HPDE6-E6E7 (cell line): ENCODE measurements around the gene GJB3.
"Not testable (repeated sequence)": the region's sequence is repeated elsewhere in the genome, so short reads cannot be mapped to it uniquely, and the experiment has no call there.

Source experiments
- DNase-seq: peaks from one replicate; pipeline ENCODE4 v3.0.0; 2011; ENCODE audit warnings: missing footprints; ENCODE audit errors: extremely low spot score

The GJB3 gene

DNA sequence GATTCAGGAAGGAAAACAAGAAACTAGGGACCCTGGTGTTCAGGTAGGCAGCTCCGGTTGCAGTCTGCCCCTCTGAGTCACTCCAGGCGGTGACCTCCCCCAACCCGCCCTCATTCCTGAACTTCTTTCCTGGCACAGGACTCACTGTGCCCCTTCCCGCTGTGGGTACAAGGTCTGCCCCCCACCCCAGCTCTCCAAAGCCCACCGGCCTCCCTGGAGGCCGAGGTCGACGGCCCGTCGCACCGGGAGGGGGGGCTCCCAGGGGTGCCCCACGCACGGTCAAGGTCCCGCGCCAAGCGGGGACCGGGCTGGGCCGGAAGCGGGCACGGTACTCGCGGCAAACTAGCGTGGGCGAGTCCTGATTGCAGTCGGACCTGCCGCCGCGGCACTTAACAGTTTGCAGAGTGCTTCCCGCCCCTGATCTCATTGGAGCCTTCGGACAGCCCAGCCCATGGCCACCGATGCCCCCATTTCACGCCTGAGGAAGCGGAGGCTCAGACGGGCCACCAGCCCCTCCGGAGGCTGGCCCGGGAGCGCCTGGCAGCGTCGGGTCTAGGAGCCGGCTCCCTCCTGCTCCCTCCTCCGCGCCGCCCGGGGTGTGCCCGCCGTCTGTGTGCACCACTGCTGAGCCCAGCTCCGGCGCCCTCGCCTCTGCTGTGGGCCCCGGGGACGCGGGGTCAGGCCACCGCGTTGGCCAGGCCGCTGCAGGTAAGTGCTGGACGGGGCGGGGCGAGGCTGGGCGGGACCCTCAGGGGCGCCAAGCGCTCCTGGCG, at the start of gene GJB3:
Gene GJB3, plus strand, starts transcription at position 144 of the 773 bp plus-strand sequence. CDS start 3,549 bp downstream, outside the sequence.
- no peak for DNase-seq

DNA sequence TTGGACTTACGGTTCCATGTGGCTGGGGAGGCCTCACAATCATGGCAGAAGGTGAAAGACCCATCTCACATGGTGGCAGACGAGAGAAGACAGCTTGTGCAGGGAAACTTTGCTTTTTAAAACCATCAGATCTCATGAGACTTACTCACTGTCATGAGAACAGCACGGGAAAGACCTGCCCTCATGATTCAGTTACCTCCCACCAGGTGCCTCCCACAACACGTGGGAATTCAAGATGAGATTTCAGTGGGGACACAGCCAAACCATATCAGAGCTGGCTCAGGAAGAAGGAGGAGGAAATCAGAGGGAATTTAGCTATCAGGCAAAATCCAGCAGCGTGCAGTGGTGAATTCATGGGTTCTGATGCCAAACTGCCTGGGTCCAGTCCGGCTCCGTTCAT, 48.2 kb upstream of the GJB3 start:
- DNase-seq = not testable (repeated sequence)

DNA sequence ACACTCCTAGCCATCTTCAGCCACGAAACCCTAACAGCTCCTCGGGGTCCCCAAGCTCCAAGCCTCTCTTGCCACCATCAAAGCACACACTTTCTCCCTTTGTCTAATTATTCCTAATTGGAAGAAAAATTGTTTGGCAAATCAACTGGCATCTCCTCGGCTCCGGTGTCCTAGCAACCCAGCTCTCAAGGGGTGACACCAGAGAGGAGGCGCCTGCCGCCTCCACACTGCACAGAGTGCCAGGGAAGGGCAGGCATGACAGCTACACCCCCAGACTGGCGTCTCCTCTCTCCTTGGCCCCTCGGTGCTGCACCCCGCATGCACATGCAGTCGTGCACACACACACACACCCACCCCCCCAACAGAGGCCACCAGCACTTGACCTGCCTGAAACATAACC, 44.3 kb upstream of the GJB3 start:
- no peak for DNase-seq

DNA sequence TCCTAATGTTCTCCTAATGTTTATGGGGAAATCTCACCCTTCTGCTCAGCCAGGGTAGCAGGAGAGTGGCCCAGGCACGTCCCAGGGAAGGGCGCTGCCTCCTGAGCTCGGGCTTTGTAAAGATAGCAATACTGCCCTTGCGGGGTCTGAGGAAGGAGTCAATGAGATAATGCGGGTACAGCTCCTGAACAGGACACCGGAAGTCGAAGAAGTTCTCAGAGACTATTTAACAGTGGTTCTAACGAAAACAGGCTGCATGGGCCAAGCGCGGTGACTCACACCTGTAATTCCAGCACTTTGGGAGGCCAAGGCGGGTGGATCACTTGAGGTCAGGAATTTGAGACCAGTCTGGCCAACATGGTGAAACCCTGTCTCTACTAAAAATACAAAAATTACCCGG, 43.8 kb upstream of the GJB3 start:
- DNase-seq = not testable (repeated sequence)

DNA sequence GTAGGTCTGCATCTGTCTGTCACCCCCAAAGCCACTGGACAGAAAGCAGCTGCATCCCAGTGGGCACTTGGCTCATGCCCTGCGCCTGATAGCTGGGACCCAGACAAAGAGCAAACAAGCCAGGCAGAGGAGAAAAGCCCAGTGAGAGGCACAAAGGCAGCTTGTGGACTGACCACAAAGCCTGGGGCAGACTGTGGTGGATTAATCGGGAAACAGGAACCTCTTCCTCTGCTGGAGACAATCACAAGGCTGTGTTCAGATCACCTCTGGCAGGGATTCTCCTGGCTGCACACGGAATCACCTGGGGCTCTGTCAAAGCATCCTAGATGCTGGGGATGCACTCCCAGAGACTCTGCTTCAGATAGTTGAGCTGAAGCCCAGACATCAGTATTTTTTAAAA, 41.4 kb upstream of the GJB3 start:
- DNase-seq = no peak

DNA sequence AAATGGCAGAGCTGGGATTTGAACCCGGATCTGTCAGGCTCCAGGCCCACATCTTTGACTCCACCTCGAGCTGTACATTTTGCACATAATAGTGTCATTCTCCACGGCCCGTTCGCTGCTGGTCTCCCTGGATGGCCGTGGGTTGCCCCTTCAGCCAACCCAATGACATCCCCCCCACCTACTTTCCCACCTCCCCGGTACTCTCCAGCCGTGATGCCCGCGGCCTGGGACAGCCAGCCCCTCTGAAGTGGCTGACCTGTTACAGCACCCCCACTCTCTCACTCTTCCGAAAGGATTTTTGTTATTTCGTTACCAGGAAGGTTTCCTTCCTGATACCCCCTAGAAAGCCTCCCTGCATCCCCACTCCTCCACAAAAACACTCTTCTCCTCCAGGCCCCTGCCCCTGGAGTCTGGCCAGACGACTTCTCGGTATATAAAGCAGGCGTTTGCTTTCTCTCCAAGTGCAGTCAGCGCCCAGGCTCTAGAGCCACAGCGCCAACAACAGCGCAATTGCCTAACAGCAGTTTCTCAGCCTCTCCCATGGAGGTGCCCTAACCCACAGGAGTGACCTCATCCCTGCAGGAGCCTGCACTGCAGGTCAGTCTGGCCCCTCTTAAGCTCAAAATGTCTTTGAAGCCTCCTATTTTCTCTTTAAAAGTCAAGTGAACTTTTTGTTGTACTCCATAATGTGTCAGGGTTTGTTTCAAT, 40.7 kb upstream of the GJB3 start:
- no peak for DNase-seq

DNA sequence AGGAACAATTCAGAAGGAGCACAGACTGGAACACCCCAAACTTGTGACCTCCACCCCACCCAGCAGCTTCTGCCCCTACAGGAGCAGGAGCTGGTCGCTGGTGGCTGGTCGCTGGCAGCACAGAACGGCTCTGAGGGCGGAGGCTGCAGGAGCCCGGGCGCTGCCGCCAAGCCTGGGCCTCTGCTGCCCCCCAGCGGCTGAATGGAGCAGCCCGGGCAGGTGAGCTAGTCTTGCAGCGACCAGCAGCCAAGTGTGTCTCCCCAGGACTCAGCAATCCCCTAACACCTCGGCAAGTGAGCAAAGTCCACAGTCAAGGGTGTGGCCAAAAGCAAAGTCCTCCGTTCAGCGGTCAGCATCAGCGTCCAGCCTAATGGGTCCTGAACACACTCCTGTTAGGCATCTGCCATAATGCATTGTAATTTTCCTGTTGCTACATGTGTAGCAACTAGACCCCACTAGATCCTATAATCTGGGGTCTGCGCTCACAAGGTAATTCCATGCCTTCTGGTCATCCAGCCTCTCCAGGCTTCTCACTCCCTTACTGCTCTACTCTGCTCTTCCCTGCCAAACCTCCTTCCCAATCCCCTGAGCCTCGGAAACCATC, 38.2 kb upstream of the GJB3 start:
- peak; percentile 88 for DNase-seq

DNA sequence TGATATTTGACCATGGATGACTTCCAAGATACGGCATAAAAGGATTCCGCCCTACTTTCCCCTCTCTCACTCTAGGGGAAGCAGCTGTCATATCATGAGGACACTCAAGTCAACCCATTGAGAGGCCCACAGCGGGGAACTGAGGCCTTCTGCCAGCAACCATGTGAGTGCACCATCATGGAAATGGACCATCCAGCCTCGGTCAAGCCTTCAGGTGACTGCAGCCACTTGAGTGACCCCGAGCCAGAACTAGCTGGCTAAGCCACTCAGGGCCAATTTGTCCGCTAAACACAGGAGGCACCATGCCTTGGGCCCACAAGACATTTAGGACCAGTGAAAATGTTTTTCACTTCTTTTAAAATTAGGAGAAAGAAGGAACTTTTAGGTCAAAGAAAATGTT, 37.2 kb upstream of the GJB3 start:
- DNase-seq = no peak

DNA sequence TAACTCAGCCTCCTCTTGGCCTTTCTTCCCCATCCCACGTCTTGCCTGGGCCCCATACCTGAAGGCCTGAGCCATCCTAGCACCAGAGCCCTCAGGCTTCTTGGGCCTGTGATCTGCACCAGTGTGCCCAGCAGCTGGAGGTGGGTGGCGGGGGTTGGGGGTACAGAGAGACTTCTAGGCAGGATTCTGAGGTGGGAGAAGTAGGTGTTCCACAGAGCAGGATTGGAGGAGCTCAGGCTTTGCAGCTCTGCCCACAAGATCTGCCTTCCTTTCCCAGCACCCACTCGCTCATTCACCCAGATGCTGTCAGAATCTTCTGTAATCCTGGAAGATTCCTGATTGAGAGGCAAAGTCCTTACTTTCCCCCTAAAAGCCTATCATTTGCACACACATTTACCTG, 36.2 kb upstream of the GJB3 start:
- DNase-seq = no peak

DNA sequence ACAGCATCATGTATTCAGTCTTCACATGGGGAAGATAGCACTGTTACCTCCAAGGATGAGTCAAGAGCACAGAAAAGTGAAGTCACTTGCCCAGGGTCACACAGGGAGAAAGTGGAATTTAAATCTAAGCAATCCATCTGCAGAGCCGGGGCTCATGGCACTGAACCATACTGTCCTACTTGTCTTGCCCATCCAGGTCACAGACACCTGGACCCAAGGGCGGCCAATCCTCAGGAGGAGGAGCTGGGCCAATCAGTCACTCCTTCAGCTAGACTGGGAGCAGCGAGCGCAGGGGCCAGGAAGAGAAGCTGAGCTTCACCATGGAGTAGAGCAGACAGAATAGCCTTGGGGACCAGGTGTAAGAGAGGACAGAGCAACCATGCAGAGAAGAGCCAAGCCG, 35.3 kb upstream of the GJB3 start:
- DNase-seq = no peak

DNA sequence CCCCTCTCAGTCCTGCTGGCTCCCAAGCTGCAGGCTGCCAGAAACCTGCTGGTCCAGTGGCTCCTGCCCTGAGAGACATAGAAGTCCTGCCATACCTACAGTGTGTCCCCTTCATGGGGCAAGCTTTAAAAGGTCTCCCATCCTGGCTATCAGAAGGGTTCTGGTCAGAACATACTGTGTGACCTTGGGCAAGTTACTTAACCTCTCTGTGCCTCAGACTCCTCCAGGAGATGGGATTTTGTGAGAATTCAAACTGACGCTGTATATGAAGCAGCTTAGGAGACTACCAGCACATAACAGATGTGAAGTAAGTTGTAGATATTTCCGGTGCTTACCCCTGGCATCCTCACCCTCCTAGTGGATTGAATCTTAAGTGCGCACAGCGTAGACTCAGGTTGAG, 34.9 kb upstream of the GJB3 start:
- no peak for DNase-seq

DNA sequence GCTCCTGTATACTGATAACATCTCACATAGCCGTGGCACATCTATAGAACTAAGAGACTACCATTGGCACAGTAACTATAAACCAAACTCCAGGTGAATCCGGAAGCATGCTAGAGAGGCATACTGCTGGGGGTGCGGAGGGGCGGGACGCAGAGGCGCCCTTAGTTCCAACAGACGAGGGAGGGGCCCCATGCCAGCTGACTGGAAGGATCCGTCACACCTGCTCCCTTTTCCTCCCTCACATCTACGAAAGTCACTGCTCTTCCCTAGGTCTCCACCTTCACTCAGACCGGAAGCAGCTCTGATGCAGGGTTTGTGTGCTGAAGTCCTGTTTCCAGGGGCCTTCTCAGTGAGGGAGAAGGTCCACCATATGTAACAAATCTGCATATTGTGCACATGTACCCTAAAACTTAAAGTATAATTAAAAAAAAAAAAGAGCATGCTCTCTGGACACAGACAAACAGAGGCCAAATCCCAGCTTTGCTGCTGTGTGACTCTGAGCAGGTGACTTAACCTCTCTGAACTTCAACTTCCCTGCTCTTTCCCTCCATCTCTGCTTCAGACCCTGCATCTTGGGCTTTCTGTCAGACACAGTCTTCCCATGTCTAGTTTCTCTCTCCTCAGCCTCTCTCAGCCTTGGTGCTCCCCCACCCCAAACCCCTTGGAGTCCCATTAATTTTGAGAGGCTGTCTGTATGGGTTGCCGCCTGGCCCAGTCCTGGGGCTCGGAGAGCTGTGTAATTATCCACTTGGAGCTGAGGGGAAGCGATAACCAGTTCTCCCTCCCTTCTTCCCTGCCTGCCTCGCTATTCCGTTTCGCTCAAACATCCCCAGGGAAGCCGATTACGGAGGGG, 34.0 kb upstream of the GJB3 start:
- DNase-seq = no peak

DNA sequence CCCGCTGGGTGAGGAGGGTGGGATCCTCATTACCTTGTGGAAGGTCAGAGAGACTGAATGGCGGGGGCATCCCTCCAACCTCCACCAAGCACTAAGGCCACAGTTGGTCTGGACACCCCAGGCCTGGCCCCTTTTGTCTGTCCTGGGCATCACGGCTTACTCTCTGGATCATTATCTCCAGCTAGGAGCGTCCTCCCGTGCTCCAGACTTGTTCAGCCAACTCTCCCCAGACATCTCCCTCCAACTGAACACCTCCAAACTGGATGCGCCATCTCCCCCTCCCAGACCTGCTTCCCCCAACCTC, 33.4 kb upstream of the GJB3 start:
- DNase-seq = no peak

DNA sequence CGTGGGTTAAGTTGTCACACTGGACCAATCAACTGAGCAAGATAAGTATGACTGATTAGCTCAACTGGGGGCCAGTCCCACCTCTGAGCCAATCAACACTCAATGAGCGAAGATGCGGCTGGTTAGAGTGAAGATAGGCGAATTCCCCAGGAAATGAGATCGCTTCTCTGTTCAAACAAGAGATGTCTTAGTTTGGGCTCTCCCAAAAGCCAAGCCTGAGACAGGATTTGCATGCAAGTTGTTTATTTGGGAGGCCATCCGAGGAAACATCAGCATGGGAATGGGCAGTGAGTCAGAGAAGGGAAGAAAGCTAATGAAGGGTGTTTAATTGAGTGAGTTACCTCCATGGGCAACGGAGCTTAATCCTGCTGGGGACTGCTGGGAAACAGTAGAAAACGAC, 31.0 kb upstream of the GJB3 start:
- no peak for DNase-seq

DNA sequence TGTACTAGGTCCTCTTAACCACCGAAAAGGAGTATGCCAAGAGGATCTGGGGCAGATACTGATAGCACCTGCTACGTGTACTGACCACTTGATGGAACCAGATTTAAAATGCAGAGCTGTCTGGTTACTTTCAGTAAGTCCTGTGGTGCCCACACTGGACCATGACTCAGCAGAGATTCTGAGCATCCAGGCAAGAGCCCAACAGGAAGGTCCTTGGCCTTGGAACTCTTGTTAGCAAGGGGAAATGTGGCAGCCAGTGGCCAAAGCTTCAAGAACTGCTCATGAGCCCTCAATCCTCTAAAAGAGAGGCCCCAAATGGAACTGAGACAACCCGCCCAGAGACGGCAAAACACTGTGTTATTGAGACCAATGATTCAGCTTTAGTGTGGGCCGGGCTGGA, 30.4 kb upstream of the GJB3 start:
- no peak for DNase-seq

DNA sequence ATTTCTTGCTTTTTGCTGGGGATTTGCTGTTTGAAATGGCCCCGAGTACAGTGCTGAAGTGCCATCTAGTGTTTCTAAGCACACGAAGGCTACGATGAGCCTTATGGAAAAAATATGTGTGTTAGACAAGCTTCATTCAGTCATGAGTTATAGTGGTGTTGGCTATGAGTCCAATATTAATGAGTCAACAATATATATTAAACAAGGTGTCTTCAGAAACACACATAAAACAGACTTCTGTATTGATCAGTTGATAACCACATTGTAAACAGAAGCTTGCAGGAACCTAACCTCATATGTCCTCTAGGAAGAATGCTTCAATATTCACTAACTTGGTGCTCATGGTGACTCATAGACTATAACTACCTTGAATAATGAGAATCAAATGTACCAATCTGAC, 27.9 kb upstream of the GJB3 start:
- DNase-seq = no peak

DNA sequence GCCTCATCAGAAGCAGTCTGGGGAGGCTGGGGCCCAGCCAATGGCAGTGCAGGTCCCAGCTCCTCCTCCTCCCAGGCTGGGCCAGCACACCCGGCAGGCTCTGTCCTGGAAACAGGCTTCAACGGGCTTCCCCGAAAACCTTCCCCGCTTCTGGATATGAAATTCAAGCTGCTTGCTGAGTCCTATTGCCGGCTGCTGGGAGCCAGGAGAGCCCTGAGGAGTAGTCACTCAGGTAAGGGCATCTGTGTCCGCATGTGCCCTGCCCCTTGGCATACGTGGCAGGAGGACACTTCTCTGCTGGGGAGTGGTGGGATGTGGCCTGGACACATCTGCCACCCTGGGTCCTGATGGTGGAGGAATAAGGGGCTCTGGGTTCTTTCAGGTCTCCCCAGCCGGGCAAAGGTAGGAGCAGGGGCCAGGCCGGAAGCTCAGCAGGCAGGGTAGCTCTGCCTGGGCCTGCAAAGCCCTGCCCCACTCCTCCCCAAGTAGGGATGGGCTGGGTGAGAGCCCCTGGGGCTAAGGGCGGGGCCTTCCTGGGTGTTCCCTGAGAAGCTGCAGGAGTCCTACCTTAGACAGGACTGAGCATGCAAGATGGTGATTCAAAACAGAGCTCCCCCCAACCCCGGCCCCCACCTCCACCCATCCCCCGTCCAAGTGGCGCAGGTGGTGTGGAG, 25.9 kb upstream of the GJB3 start, which contains the start of gene GJB5:
Gene GJB5, plus strand, starts transcription at position 84 of the 674 bp plus-strand sequence. CDS start 2,284 bp downstream, outside the sequence.
- peak; percentile 86 for DNase-seq

DNA sequence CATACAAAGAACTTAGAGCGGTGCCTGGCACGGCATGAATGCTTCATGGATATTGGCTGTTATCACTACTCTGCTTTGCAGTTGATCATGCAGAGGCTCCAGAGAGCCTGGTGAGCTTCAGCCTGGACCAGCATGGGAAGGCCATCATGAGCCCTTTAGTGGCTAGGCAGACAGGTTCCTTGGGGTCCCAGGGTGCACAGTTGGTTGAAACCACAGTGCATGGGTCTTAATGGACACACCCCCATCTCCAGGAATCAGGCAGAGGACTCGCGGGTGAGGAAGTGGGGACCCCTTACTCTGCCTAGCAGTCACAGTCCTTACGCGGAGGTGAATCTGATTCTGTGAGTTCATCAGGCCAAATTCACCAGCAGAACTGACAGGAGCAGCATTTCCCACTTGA, 25.1 kb upstream of the GJB3 start:
- no peak for DNase-seq

DNA sequence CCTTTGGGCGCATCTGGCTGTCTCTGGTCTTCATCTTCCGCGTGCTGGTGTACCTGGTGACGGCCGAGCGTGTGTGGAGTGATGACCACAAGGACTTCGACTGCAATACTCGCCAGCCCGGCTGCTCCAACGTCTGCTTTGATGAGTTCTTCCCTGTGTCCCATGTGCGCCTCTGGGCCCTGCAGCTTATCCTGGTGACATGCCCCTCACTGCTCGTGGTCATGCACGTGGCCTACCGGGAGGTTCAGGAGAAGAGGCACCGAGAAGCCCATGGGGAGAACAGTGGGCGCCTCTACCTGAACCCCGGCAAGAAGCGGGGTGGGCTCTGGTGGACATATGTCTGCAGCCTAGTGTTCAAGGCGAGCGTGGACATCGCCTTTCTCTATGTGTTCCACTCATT, 23.6 kb upstream of the GJB3 start:
- DNase-seq = no peak

DNA sequence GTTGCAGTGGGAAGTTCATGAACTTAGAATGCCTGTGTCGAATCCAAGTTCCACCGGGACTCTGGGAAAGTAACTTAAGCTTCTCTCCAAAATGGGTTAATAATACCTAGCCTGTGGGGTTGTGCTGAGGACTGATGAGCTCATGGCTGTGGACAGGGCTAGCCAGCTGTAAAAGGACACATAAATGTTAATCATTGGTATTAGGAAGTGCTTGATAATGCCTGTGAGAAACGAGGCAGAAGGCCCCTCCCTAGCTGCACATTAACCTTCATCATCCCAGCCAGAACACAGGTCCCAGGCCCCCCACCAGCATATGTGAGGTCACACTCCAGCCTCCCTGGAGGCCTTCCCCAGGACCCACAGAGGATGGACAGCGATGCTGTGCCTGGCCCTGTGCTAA, 22.3 kb upstream of the GJB3 start:
- DNase-seq = no peak

DNA sequence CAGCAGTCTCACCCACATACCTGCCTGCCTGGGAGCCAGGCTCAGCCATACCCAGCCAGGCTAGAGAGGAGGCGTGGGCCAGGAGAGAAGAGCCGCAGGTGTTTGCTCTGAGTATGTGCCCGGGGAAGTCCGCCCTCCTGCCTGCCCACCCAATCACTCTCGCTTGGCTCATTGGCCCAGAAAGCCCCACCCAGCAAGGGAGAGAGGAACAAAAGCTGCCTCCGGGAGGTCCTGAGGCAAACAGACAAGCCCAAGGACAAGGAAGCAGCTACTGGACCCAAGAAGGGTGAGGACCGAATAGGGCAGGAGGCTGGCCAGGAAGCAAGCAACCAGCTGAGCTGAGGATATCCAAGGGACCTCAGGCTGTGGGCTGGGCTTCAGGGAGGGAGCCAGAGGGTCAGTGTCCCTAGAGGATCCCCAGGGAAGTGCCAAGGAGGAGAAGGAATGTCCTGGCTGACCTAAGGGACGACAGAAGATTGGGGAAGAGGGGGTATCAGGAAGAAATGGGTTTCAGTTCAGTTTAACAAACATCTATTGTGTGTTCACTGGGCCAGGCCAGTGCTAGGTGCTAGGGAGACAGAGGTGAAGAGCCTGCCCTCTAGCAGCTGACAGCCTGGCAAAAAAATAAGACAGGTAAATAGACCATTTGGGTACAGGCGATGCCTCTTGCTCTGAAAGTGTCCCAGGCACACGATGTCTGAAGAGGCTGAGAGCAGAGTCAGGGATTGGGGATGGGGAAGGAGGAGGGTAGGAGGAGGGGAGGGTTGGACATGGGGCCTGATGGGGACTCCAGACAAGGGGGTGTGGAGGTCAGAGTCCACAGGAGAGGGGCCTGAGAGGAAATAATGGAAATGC, 21.3 kb upstream of the GJB3 start, which contains the start of gene GJB4:
Gene GJB4, plus strand, starts transcription at position 238 of the 855 bp plus-strand sequence. CDS start 1,515 bp downstream, outside the sequence.
- no peak for DNase-seq
